Upper lobe of left lung (tissue), 4 donors: Measurements from ENCODE around the gene CTCFL.
"Not testable (repeated sequence)": the region's sequence is repeated elsewhere in the genome, so short reads cannot be mapped to it uniquely, and the experiment has no call there.

Source experiments
- CTCF ChIP-seq, 6 experiments: fragments of 450-650 bp in 4 of 6; fragments of 200-600 bp in 2 of 6; sonication (generic) in 2 of 6; IDR thresholded peaks; one replicate each; pipeline ENCODE4 v1.5.1; 2016 to 2019; ENCODE audit warnings: antibody characterized with exemption in 6 of 6
- POLR2AphosphoS5 ChIP-seq, 2 donors: sonication (generic); formaldehyde crosslinking; IDR thresholded peaks; one replicate each; pipeline ENCODE4 v1.5.1; 2017; ENCODE audit warnings: antibody characterized with exemption in 2 of 2

GRCh38 chr20:57511709-57512108 lies 13.2 kb downstream of the CTCFL start:
- not testable (repeated sequence) for TF ChIP-seq POLR2AphosphoS5, CTCF (IDR thresholded peaks at IDR 0.05)
